ENCODE measurements around the gene ABCD1. TPM values are rescaled to one million over a fixed set of nuclear protein-coding genes. Genes with fewer than 3 reads are reported as not detected.
"Not testable (repeated sequence)": the region's sequence is repeated elsewhere in the genome, so short reads cannot be mapped to it uniquely, and the experiment has no call there.

Gene ABCD1
- total RNA-seq, 1 experiment from 2014 or later, result 5.3 TPM

DNA sequence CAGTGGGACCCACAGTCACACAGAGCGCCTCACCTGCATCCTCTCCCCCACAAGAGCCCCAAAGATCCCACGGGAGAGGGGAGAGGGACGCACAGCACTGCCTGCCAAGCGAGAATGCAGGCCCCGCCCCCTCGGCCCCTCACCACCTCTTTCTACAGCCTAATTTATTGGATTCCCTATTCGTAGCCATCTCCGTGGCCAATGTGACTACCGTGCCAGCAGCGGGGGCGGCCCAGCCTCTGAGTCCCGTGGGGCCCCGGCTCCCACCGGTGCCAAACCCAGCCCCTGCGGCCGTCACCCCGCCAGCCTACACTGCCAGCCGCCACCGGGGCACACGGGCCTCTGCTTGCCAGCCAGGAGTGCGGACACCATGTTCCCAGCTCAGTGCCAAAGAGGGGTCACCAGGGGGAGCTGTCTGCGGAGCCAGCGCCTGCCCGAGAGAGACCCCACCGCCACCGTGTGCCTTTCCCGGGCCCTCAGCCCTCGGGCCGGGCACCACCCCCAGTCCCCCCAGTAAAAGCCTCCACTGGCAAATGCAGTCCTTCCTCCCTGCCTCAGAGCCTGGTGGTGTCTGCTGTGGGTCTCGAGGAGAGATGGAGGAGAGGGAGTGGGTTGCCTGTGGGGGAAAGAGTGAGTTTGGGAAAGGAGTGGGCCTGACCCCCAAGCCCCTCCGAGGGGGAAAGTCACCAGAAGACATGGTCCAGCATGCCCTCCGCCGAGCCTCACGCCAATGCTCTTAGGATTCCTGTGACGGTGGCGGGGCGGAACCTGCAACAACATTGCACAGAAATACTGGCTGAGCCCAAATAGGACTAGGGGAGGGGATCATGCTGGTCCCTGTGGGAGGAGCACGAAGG is 19.8 kb downstream of the ABCD1 start:
- no peak for DNase-seq (ENCODE audit: low spot score)
- in situ Hi-C loops (cut with HindIII; ENCODE audit: low sequenced_read_pairs), result no loop called here

DNA sequence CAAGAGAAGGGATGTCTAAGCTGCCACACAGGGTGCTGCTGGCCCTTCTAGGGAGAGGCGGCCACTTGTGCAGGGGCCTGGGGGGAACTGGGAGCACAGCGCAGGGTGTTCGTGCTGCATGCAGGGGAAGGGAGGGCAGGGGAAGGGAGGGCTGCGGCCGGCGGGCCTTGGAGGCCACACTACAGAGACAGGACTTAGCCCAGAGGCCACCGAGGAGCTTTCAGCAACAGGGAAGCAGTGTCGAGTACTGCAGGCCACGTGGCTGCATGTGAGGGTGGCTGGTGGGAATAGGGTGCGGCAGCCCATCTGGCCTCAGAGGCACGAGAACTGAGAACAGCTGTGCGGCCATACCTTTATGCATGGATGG is 20.4 kb downstream of the ABCD1 start:
- in situ Hi-C loops (cut with HindIII; ENCODE audit: low sequenced_read_pairs); DNase-seq (ENCODE audit: low spot score): not testable (repeated sequence)

DNA sequence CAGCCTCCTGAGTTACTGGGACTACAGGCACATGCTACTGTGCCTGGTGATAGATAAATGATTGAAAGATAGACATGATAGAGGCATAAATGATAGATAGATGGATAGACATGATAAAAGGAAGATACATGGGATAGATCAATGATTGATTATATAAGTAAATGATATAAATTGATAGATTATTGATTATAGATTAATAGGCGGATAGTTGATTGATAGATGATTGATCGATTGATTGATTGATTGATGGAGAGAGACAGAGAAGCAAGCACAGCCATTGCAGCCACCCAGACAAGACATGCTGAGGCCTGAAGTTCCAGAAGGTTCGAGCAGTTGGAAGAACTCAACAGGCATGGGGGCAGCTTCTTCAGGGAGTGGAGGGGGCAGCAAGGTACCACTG is 21.7 kb downstream of the ABCD1 start:
- DNase-seq (ENCODE audit: low spot score), result no peak
- in situ Hi-C loops (cut with HindIII; ENCODE audit: low sequenced_read_pairs), result no loop called here

DNA sequence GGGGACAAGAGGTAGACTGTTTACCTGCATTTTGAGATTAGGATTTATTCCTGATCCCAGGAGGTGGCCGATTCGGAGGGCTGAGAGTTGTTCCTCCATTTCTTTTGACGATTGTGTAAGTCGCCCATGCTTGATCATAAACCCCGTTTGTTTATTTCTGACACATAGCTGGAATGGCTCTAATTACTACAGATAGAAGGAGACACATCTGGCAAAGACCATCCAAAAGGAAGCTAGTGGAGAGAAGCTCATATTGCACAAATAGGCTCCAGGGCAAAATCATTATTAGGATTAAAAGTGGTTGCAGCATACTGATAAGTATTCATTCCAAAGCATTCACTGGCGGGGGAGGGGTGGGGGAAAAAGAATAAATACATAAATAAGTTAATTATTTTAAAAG is 22.3 kb downstream of the ABCD1 start:
- in situ Hi-C loops (cut with HindIII; ENCODE audit: low sequenced_read_pairs); DNase-seq (ENCODE audit: low spot score): not testable (repeated sequence)

DNA sequence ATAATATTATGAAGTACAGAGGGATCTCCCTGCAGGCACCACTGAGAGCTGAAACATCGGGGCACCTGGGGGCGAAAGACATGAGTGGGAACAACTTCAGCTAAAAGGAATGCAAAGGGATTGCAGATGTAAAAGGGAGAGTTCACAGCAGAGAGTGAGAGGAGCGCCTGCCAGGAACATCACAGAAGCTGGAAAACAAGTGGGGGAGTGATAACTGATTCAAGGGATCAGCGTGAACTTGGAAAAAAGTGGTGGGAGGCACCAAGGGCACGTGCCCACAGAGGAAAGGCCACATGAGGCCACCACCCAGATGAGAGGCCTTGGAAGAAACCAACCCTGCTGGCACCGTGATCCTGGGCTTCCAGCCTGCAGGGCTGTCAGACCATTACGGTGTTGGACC is 24.4 kb downstream of the ABCD1 start:
- in situ Hi-C loops (cut with HindIII; ENCODE audit: low sequenced_read_pairs); DNase-seq (ENCODE audit: low spot score): not testable (repeated sequence)

DNA sequence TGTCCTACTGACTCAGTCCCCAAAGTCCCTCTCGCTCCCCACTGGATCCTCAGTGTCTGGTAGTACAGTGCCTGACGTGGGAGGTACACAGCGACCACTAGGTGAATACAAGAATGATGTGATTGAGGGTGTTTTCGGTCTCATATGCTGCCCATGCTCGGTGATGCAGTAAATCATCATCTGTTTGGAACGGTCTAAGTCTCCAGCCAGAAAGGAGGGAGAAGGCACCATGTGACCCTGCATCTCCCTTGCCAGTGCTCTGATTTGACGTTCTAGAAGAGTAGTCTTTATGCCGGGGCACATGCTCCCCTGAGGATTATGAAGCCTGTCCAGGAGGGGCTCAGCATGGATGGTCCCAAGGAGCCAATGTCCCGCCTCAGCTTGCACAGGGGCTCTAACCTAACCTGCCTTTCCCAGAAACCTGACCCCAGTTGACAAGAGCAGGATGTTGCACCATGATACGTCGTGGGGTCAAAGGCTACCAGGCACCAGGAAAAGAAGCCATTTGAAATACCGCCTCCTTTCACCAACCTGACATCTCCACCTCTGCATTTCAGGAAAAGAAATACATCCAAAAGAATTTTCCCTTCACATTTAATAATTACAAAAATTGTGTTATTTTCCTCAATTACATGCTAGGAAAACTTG is 25.6 kb downstream of the ABCD1 start:
- DNase-seq (ENCODE audit: low spot score), result peak; percentile 73
- in situ Hi-C loops (cut with HindIII; ENCODE audit: low sequenced_read_pairs), result no loop called here

DNA sequence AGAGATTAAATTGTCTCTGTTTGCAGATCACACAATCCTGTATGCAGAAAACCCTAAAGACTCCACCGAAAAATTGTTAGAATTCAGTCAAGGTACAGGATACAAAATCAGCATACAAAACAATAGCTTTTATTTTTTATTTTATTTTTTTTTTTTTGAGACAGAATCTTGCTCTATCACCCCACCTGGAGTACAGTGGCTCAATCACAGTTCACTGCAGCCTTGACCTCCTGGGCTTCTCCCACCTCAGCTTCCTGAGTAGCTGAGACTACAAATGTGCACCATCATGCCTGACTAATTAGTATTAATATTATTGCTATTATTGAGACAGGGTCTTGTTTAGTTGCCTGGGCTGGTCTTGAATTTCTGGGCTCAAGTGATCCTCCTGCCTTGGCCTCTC is 30.5 kb downstream of the ABCD1 start:
- DNase-seq (ENCODE audit: low spot score), result no peak
- in situ Hi-C loops (cut with HindIII; ENCODE audit: low sequenced_read_pairs), result no loop called here

DNA sequence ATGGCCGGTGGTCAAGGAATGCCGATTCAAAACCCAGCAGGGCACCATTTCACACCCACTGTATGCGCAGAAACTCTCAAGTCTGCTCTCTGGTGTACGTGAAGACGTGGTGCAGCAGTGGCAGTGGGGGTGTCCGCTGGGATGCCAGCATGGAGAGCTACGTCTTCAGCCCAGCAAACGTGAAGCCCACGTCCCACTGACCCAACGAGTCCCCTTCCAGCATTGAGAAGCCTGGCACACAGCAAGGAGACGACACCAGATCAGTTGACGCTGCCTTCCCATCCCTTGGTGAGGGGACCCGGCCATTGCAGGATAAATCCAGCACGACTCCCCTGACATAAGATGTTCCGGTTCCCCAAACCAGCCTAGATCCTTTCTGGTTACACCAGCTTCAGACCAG is 37.2 kb downstream of the ABCD1 start:
- in situ Hi-C loops (cut with HindIII; ENCODE audit: low sequenced_read_pairs), result no loop called here
- DNase-seq (ENCODE audit: low spot score), result no peak

DNA sequence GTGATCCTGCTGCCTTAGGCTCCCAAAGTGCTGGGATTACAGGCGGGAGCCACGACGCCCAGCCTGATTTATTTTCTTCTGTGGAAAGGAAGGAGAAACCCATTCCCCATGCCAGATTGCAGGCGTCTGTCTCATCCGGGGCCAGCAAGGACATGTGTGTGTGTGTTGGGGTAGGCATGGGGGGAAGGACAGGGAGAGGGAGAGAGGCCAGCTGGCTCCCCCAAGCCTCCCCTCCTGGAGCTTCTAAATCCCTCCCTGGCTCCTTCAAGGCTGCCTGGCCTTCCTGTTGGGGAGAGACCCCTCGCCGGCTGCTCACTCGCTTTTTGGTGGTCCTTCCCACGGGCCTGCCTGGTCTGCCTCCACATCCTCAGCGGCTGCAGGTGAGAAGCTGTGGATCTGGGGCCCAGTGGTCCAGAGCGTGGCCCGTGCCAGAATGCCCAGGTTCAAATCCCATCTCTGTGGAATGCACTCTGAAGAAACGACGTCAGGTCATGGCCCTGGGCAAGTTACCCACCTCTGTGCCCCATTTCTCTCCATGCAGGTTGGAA is 38.0 kb downstream of the ABCD1 start:
- DNase-seq (ENCODE audit: low spot score), result no peak
- in situ Hi-C loops (cut with HindIII; ENCODE audit: low sequenced_read_pairs), result no loop called here

DNA sequence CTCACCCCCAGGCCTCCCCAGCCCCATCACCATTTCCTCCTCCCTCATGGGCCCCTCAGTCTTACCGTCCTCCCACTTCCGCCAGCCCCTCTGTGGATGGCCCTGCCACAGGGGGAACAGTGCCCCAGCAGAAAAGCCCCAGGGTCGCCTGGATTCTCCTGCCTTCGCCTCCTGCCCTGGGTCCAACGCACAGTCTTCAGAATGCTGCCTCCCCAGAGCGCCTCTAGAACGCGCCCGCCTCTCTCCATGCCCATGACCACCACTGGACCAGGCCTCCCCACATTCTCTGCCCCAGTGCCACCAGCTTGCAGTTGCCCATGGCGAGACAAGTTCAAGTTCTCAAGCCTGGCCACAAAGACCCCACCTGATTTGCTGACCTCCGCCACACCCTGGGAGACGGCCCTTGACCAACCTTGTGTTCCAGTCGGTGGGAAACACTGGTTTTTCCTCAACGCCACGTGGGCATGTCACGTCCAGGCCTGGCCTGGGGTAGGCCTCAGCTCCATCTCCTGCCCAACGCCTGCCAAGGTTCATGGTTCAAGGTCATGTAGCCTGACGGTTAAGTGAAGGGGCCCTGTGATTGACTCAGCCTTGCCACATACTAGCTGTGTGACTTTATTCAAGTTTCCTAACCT is 38.8 kb downstream of the ABCD1 start:
- no peak for DNase-seq (ENCODE audit: low spot score)
- in situ Hi-C loops (cut with HindIII; ENCODE audit: low sequenced_read_pairs), result no loop called here

DNA sequence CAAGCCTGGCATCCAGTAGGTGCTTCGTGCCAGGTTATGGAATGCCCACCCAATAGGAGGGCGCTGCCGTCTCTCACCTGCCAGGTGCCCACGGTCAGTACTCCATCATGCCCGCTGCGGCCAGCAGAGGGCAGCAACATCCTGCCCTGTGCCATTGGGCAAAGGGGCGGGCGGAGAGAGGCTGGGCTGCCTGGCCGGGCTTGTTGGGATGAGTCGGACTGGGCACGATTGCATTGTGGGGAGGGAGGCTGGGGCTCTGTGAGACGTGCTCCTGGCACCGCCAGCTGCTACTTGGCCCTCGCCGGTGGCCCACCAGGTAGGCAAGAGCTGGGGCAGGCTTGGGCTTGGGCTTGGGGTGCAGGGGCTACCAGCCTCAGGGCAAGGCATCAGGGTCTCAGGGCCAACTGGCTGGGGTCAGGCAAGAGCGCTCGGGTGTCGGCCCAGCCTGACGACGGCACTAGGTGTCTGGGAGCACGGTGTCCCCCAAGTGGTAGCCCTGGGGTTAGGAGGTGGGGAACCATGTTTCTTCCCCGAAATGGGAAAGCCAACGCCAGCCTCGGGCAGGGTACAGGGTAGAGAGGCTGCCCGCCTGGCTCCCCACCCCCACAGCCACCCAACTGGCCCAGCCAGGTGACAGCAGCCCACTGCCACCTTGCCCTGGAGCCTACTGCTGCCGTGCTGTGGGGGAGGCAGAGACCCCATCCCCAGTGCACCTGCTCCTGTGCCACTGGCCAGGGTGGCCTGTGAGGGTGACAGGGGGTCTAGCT is 39.5 kb downstream of the ABCD1 start, which contains the start of gene PLXNB3:
TSS of gene PLXNB3 (plus strand) at position 261 of the 767 bp plus-strand sequence. CDS start 1,287 bp downstream, outside the sequence.
- in situ Hi-C loops (cut with HindIII; ENCODE audit: low sequenced_read_pairs), result no loop called here
- DNase-seq (ENCODE audit: low spot score), result peak; percentile 84

DNA sequence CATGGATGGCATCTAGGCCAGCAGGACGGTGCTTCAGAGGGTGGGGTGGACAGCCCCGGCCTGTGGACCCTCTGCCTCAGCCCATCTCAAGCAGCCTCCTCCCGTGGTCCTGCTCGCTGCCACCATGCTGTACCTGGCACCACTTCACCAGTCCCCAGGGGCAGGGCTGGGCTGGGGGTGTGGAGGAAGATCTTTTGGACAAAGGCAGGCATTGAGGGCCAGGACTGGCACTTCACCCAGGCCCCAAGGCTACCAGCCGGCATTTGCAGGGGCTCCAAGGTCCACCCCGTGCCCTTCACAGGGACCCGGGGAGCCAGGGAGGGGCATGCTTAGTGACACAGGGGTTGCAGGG is 40.1 kb downstream of the ABCD1 start:
- DNase-seq (ENCODE audit: low spot score), result peak; percentile 19

DNA sequence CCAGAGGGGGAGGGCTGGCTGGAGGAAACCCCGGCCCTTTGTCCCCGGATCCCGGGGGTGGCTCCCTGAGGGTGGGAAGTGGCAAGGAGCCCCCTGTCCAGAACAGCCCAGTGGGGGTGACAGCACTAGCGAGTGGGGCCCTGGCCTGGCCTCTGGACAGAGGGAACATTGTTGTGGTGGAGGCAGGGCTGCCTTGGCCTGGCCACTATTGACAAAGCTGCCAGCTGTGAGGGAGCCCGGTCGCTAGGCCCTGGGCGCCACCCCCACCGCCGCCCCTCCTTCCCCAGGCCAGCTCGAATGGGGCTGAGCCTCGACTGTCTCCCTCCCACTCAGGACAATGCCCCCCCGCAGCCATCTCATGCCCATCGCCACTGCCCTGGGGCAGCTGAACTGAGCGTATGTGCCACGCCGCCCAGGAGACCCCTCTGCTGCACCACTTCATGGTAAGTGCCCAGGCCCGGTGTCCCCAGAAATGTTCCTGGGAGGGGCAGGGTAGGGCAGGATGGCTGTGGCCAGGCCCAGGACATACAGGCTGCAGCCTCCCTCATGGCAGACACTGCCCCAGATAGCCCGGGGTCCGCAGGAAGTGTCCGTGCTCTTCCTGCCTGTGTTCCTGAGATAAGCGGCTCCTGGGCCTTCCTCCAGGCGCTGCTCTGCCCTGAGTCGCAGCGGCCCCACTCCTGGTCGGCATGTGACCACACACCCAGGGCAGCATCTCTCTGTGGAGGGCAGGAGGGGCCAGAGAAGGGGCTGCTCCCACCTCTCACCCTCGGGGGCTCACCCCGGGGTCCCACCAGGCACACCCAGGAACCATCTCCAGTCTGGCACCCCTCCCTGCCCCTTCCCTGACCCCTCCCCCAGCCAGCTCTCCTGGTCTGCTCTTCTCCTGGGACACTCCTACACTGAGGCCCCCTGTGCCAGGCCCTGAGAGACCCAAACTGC is 40.8 kb downstream of the ABCD1 start:
- in situ Hi-C loops (cut with HindIII; ENCODE audit: low sequenced_read_pairs), result no loop called here
- DNase-seq (ENCODE audit: low spot score), result peak; percentile 36

More for the DNA sequence above, 40.1 kb downstream of the ABCD1 start:
- in situ Hi-C loops (cut with HindIII; ENCODE audit: low sequenced_read_pairs), result no loop called here

DNA sequence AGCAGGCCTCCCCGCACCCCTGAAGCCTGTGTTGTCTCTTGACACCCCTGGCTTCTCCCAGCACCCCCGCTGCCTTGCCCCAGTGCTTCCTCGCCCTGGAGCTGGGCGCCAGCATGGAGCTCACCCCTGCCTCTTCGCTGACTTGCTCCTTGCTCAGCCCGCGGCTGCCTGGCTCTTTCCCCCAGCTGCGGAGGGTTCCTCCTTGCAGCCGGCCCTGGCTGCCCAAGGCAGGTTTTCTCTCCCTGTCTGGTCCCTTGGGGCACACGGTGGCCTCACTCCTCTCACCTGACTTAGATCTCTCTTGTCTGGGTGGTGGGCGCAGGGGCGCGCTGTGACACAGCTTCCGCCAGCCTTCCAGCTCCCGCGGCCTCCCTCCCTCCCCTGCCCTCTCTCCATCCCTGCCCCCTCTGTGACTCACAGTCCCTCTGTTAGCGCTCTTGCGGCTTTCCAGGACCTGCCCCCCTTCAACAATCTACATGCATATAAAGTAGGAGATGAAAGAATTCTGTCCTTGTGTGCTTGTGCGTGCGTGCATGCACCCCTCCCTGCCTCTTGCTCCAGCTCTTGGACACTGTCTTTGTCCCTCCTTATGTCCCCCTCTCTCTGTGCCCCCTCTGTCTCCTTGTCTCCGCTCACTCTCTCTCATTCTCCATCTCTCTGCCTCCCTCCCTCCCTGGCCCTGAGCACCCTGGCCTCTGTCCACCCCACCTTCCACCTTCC is 41.6 kb downstream of the ABCD1 start:
- in situ Hi-C loops (cut with HindIII; ENCODE audit: low sequenced_read_pairs), result no loop called here
- DNase-seq (ENCODE audit: low spot score), result peak; percentile 24

DNA sequence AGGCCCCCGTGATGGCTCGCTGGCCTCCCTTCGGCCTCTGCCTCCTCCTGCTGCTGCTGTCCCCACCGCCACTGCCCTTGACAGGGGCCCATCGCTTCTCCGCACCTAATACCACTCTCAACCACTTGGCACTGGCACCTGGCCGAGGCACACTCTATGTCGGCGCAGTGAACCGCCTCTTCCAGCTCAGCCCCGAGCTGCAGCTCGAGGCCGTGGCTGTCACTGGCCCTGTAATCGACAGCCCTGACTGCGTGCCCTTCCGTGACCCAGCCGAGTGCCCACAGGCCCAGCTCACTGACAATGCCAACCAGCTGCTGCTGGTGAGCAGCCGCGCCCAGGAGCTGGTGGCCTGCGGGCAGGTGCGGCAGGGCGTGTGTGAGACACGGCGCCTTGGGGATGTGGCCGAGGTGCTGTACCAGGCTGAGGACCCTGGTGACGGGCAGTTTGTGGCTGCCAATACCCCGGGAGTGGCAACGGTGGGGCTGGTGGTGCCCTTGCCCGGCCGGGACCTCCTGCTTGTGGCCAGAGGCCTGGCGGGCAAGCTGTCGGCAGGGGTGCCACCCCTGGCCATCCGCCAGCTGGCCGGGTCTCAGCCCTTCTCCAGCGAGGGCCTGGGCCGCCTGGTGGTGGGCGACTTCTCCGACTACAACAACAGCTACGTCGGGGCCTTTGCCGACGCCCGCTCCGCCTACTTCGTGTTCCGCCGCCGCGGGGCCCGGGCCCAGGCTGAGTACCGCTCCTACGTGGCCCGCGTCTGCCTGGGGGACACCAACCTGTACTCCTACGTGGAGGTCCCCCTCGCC is 42.4 kb downstream of the ABCD1 start:
- peak; percentile 33 for DNase-seq (ENCODE audit: low spot score)
- in situ Hi-C loops (cut with HindIII; ENCODE audit: low sequenced_read_pairs), result no loop called here

DNA sequence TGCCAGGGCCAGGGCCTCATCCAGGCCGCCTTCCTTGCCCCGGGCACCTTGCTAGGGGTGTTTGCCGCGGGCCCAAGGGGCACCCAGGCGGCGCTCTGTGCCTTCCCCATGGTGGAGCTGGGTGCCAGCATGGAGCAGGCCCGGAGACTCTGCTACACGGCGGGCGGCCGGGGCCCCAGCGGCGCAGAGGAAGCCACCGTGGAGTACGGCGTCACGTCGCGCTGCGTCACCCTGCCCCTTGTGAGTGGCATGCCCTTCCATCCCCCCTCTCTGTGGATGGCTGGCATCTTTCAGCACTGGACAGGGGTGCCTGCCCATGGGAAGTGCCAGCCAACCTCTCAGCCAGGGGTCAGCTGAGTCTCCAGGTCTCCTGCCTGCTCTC is 43.0 kb downstream of the ABCD1 start:
- in situ Hi-C loops (cut with HindIII; ENCODE audit: low sequenced_read_pairs), result no loop called here
- no peak for DNase-seq (ENCODE audit: low spot score)

Measured in G401 (cell line).